T follicular helper cell (primary cell): ENCODE results near the gene NUDT14.
A peak's percentile ranks its signal among the peaks of the same experiment; 100 is the strongest.

Experiments
- DNase-seq: peaks from one replicate; pipeline ENCODE4 v3.0.0-alpha.2; 2020; ENCODE audit warnings: low read depth

The NUDT14 gene

GRCh38 chr14:105212541-105213300 lies 31.6 kb upstream of the NUDT14 start:
- DNase-seq, result no peak

- DNase-seq, result no peak
These were observed 30.6 kb upstream of the NUDT14 start for GRCh38 chr14:105211758-105212089.

GRCh38 chr14:105211086-105211757 lies 30.1 kb upstream of the NUDT14 start:
- no peak for DNase-seq

- DNase-seq, result no peak
These were observed 29.3 kb upstream of the NUDT14 start for GRCh38 chr14:105210266-105211025.

- DNase-seq, result no peak
These were observed 28.5 kb upstream of the NUDT14 start for GRCh38 chr14:105209646-105210045.

- no peak for DNase-seq
These were observed 28.0 kb upstream of the NUDT14 start for GRCh38 chr14:105209091-105209490.

- no peak for DNase-seq
These were observed 27.6 kb upstream of the NUDT14 start for GRCh38 chr14:105208738-105209075.

- no peak for DNase-seq
These were observed 27.1 kb upstream of the NUDT14 start for GRCh38 chr14:105207996-105208737.

- DNase-seq, result no peak
These were observed 26.4 kb upstream of the NUDT14 start for GRCh38 chr14:105207460-105207901.

- no peak for DNase-seq
These were observed 25.8 kb upstream of the NUDT14 start for GRCh38 chr14:105206873-105207272.

- DNase-seq, result no peak
These were observed 24.6 kb upstream of the NUDT14 start for GRCh38 chr14:105205673-105206208.

GRCh38 chr14:105204931-105205672 lies 24.0 kb upstream of the NUDT14 start:
- no peak for DNase-seq

- no peak for DNase-seq
These were observed 23.3 kb upstream of the NUDT14 start for GRCh38 chr14:105204206-105204930.

- DNase-seq, result no peak
These were observed 22.6 kb upstream of the NUDT14 start for GRCh38 chr14:105203701-105204100.

GRCh38 chr14:105203057-105203531 lies 22.0 kb upstream of the NUDT14 start:
- DNase-seq, result peak; percentile 41

GRCh38 chr14:105201925-105202513 lies 20.9 kb upstream of the NUDT14 start:
- DNase-seq, result no peak

GRCh38 chr14:105201156-105201924 lies 20.2 kb upstream of the NUDT14 start:
- DNase-seq, result no peak

GRCh38 chr14:105200641-105201040 lies 19.5 kb upstream of the NUDT14 start:
- no peak for DNase-seq

GRCh38 chr14:105200074-105200473 lies 19.0 kb upstream of the NUDT14 start:
- DNase-seq, result no peak
